ENCODE measurements around the gene PIGR.

Gene PIGR

GRCh38 chr1:206960676-206961386 lies 14.6 kb upstream of the PIGR start:
- no peak for DNase-seq (ENCODE audit: low spot score)

- DNase-seq (ENCODE audit: low spot score) = no peak
Measured at GRCh38 chr1:206958144-206958543, 11.9 kb upstream of the PIGR start.

GRCh38 chr1:206957639-206958038 lies 11.4 kb upstream of the PIGR start:
- no peak for DNase-seq (ENCODE audit: low spot score)

- DNase-seq (ENCODE audit: low spot score) = peak; percentile 44
Measured at GRCh38 chr1:206955476-206956451, 9.5 kb upstream of the PIGR start.

- peak; percentile 66 for DNase-seq (ENCODE audit: low spot score)
Measured at GRCh38 chr1:206954459-206955342, 8.4 kb upstream of the PIGR start.

- DNase-seq (ENCODE audit: low spot score) = no peak
Measured at GRCh38 chr1:206953626-206954025, 7.4 kb upstream of the PIGR start.

- peak; percentile 12 for DNase-seq (ENCODE audit: low spot score)
Measured at GRCh38 chr1:206953126-206953525, 6.9 kb upstream of the PIGR start.

- peak; percentile 94 for DNase-seq (ENCODE audit: low spot score)
Measured at GRCh38 chr1:206952171-206952570, 5.9 kb upstream of the PIGR start.

GRCh38 chr1:206951318-206952100 lies 5.2 kb upstream of the PIGR start:
- DNase-seq (ENCODE audit: low spot score) = peak; percentile 96

- no peak for DNase-seq (ENCODE audit: low spot score)
Measured at GRCh38 chr1:206949641-206950040, 3.4 kb upstream of the PIGR start.

- DNase-seq (ENCODE audit: low spot score) = no peak
Measured at GRCh38 chr1:206949208-206949607, 2.9 kb upstream of the PIGR start.

- no peak for DNase-seq (ENCODE audit: low spot score)
Measured at GRCh38 chr1:206947255-206947654, 989 bp upstream of the PIGR start.

- no peak for DNase-seq (ENCODE audit: low spot score)
Measured at GRCh38 chr1:206945779-206946178, 487 bp downstream of the PIGR start.

GRCh38 chr1:206944703-206945102 lies 1.6 kb downstream of the PIGR start:
- DNase-seq (ENCODE audit: low spot score) = no peak

GRCh38 chr1:206941766-206942418 lies 4.4 kb downstream of the PIGR start:
- peak; percentile 52 for DNase-seq (ENCODE audit: low spot score)

GRCh38 chr1:206940588-206940936 lies 5.7 kb downstream of the PIGR start:
- no peak for DNase-seq (ENCODE audit: low spot score)

GRCh38 chr1:206939841-206940587 lies 6.3 kb downstream of the PIGR start:
- no peak for DNase-seq (ENCODE audit: low spot score)

GRCh38 chr1:206939131-206939530 lies 7.1 kb downstream of the PIGR start:
- no peak for DNase-seq (ENCODE audit: low spot score)

- no peak for DNase-seq (ENCODE audit: low spot score)
Measured at GRCh38 chr1:206937425-206937824, 8.8 kb downstream of the PIGR start.

- DNase-seq (ENCODE audit: low spot score) = peak; percentile 54
Measured at GRCh38 chr1:206935491-206936067, 10.7 kb downstream of the PIGR start.
